Ascending aorta (tissue), 2 donors: ENCODE measurements around the gene ASCC1. TPM values are rescaled to one million over a fixed set of nuclear protein-coding genes. Genes with fewer than 3 reads are reported as not detected.
A peak's percentile ranks its signal among the peaks of the same experiment; 100 is the strongest.
"Not testable (repeated sequence)": the region's sequence is repeated elsewhere in the genome, so short reads cannot be mapped to it uniquely, and the experiment has no call there.

ENCODE experiments used
- DNase-seq, 2 donors: peaks; one replicate each; pipeline ENCODE4 v3.0.0-alpha.2; 2019; ENCODE audit warnings: low spot score in 2 of 2
- H3K27ac ChIP-seq, 2 donors: fragments of 200-600 bp; sonication (generic); one replicate each; pipeline ENCODE4 v1.5.1; 2016 to 2017; ENCODE audit warnings: mild to moderate bottlenecking in 1 of 2
- H3K27me3 ChIP-seq: fragments of 200-600 bp; sonication (generic); one replicate; pipeline ENCODE4 v1.5.1; 2017
- H3K36me3 ChIP-seq, 2 donors: fragments of 200-600 bp; sonication (generic); one replicate each; pipeline ENCODE4 v1.5.1; 2016
- H3K4me1 ChIP-seq, 2 donors: fragments of 200-600 bp; sonication (generic); one replicate each; pipeline ENCODE4 v1.5.1; 2016 to 2017; ENCODE audit warnings: mild to moderate bottlenecking in 1 of 2
- H3K4me3 ChIP-seq, 2 donors: fragments of 200-600 bp; sonication (generic); one replicate each; pipeline ENCODE4 v1.5.1; 2016 to 2017; ENCODE audit warnings: mild to moderate bottlenecking in 1 of 2
- H3K9me3 ChIP-seq, 2 donors: fragments of 200-600 bp; sonication (generic); one replicate each; pipeline ENCODE4 v1.5.1; 2016
- CTCF ChIP-seq, 3 experiments: fragments of 200-600 bp in 2 of 3; fragments of 450-650 bp in 1 of 3; sonication (generic) in 2 of 3; IDR thresholded peaks; one replicate each; pipeline ENCODE4 v1.5.1; 2016 to 2019; ENCODE audit warnings: antibody characterized with exemption in 3 of 3, mild to moderate bottlenecking in 1 of 3, moderate library complexity in 1 of 3
- intact Hi-C: fragments of 100-400 bp; cut with DNase I; formaldehyde crosslinking; loops from one replicate; pipeline ENCODE4 v1.15.1; 2023
- total RNA-seq: library from RNA; depleted of rRNA; stranded (reverse); fragments of >200 nt; gene quantifications from one replicate; pipeline ENCODE4 v1.1.0, GENCODE V29; 2016

The ASCC1 gene
- total RNA-seq, 1 donor from 2014 or later, result 5.5 TPM

GRCh38 chr10:72108830-72109635 lies 107.0 kb downstream of the ASCC1 start:
- TF ChIP-seq CTCF (IDR thresholded peaks at IDR 0.05), result no peak
- Histone ChIP-seq H3K27me3 (no peaks in the 10 kb centered on the region), H3K36me3 (no peaks in the 10 kb centered on the region), H3K4me1 (peaks cover 0 to 12% of the 10 kb centered on the region in 2 donors), H3K4me3 (no peak overlapping the region), H3K9me3 (no peaks in the 10 kb centered on the region), H3K27ac (no peak overlapping the region)
- DNase-seq, result no peak
- intact Hi-C loops, result no loop called here

GRCh38 chr10:72108004-72108370 lies 108.1 kb downstream of the ASCC1 start:
- H3K27me3 ChIP-seq, H3K9me3 ChIP-seq, H3K4me3 ChIP-seq, intact Hi-C loops, H3K27ac ChIP-seq, H3K36me3 ChIP-seq, DNase-seq: not testable (repeated sequence)
- H3K4me1 ChIP-seq, result peaks cover 0 to 17% of the 10 kb centered on the region in 2 donors

GRCh38 chr10:72107325-72108003 lies 108.6 kb downstream of the ASCC1 start:
- Histone ChIP-seq H3K4me3 (no peak overlapping the region), H3K27me3 (no peaks in the 10 kb centered on the region), H3K9me3 (no peaks in the 10 kb centered on the region), H3K4me1 (peaks cover 0 to 17% of the 10 kb centered on the region in 2 donors), H3K27ac (no peak overlapping the region), H3K36me3 (peaks cover 3% of the 10 kb centered on the region in 2 donors)
- no peak for TF ChIP-seq CTCF (IDR thresholded peaks at IDR 0.05)
- DNase-seq, result no peak
- intact Hi-C loops, result no loop called here

GRCh38 chr10:72106896-72107295 lies 109.2 kb downstream of the ASCC1 start:
- H3K27ac ChIP-seq, result no peak overlapping the region
- H3K36me3 ChIP-seq, result peaks cover 6 to 9% of the 10 kb centered on the region in 2 donors
- DNase-seq, result no peak
- H3K27me3 ChIP-seq, result no peaks in the 10 kb centered on the region
- no peaks in the 10 kb centered on the region for H3K9me3 ChIP-seq
- H3K4me1 ChIP-seq, result peaks cover 0 to 17% of the 10 kb centered on the region in 2 donors
- intact Hi-C loops, result no loop called here
- H3K4me3 ChIP-seq, result no peak overlapping the region
- no peak for TF ChIP-seq CTCF (IDR thresholded peaks at IDR 0.05)

- Histone ChIP-seq H3K4me3 (no peak overlapping the region), H3K27ac (peak overlapping the region in 1 of 2 donors; percentile 43), H3K9me3 (no peaks in the 10 kb centered on the region), H3K4me1 (peaks cover 0 to 17% of the 10 kb centered on the region in 2 donors), H3K27me3 (no peaks in the 10 kb centered on the region), H3K36me3 (peaks cover 9 to 15% of the 10 kb centered on the region in 2 donors)
- no peak for TF ChIP-seq CTCF (IDR thresholded peaks at IDR 0.05)
- DNase-seq, result no peak
- intact Hi-C loops, result no loop called here
These were observed 109.8 kb downstream of the ASCC1 start for GRCh38 chr10:72106154-72106849.

GRCh38 chr10:72105710-72106109 lies 110.4 kb downstream of the ASCC1 start:
- no peak for DNase-seq
- H3K27ac ChIP-seq, result peak overlapping the region; percentile 43 to 72

More at GRCh38 chr10:72105710-72106109, 110.4 kb downstream of the ASCC1 start:
- no peaks in the 10 kb centered on the region for H3K9me3 ChIP-seq
- no peak overlapping the region for H3K4me3 ChIP-seq
- no peaks in the 10 kb centered on the region for H3K27me3 ChIP-seq
- no peak for TF ChIP-seq CTCF (IDR thresholded peaks at IDR 0.05)
- intact Hi-C loops, result no loop called here
- peaks cover 15 to 21% of the 10 kb centered on the region in 2 donors for H3K36me3 ChIP-seq
- H3K4me1 ChIP-seq, result peaks cover 0 to 17% of the 10 kb centered on the region in 2 donors
